Psoas muscle (tissue), 8 donors: ENCODE data around the gene PLA2G15. TPM values are rescaled to one million over a fixed set of nuclear protein-coding genes. Genes with fewer than 3 reads are reported as not detected.
A peak's percentile ranks its signal among the peaks of the same experiment; 100 is the strongest.

Source experiments
- ATAC-seq, 4 donors: fragments of 200-7000 bp; cut with Tn5 transposase; one replicate each; pipeline ENCODE4 v1.9.1; 2020; ENCODE audit warnings: moderate library complexity in 3 of 4, mild to moderate bottlenecking in 2 of 4
- DNase-seq, 2 donors: peaks; one replicate each; pipeline ENCODE4 v3.0.0-alpha.2; 2020
- H3K27ac ChIP-seq: fragments of 200-600 bp; one replicate; pipeline ENCODE4 v1.8.0; 2022
- H3K27me3 ChIP-seq, 3 donors: fragments of 200-600 bp in 1 of 3; one replicate each; pipeline versions ENCODE4 v1.6.1 to v1.8.0; 2013 to 2022; ENCODE audit warnings: low read length in 2 of 3, mild to moderate bottlenecking in 2 of 3, moderate library complexity in 1 of 3; ENCODE audit not compliant: insufficient read depth in 3 of 3
- H3K36me3 ChIP-seq, 2 donors: fragments of 200-600 bp in 1 of 2; one replicate each; pipeline versions ENCODE4 v1.6.1 to v1.8.0; 2013 to 2022; ENCODE audit warnings: low read depth in 1 of 2, mild to moderate bottlenecking in 1 of 2, moderate library complexity in 1 of 2; ENCODE audit not compliant: insufficient read depth in 1 of 2
- H3K4me1 ChIP-seq: fragments of 200-600 bp; one replicate; pipeline ENCODE4 v1.8.0; 2022
- H3K4me3 ChIP-seq: fragments of 200-600 bp; one replicate; pipeline ENCODE4 v1.8.0; 2022; ENCODE audit warnings: mild to moderate bottlenecking
- H3K9me3 ChIP-seq: fragments of 200-600 bp; one replicate; pipeline ENCODE4 v1.8.0; 2022
- CTCF ChIP-seq: fragments of 200-600 bp; IDR thresholded peaks from one replicate; pipeline ENCODE4 v1.8.0; 2022; ENCODE audit warnings: antibody characterized with exemption
- WGBS, 3 donors: extraction: QIAGEN DNeasy Blood & Tissue Kit; methylation state at CpG; one replicate each; pipeline versions ENCODE4 v1.1.6 to v1.1.7; 2013; 5-methylcytosine and 5-hydroxymethylcytosine counted together
- intact Hi-C, 2 donors: fragments of 100-400 bp; cut with DNase I; formaldehyde crosslinking; loops; one replicate each; pipeline versions ENCODE4 v1.11.0 to v1.14.2; 2022
- polyA plus RNA-seq, 3 donors: library from polyadenylated mRNA; stranded (reverse); fragments of 200-250 nt; gene quantifications; one replicate each; pipeline ENCODE4 v1.2.3, GENCODE V29; 2013
- total RNA-seq, 4 donors: library from RNA; stranded (reverse); fragmentation: NEBNext Ultra II Directional in 2 of 4; extraction: Animal tissue kit (Norgen Biotek cat#: 25700) in 2 of 4; gene quantifications; one replicate each; pipeline versions ENCODE4 v1.2.1 to v1.2.4, GENCODE V29; 2021 to 2023
- donor health status: healthy with polysubstance abuse.
- donor health status: DM: no; HTN: no; CAD: no; lungs with moderate emphysema.
- donor health status: Bipolar disorder and iron deficiency.
- donor health status: healthy.
- donor health status: DM: yes; HTN: yes; CAD: no.
- donor health status: DM: no; HTN: no; CAD: no.
- donor health status: DM: no; HTN: no; CAD: no.
- donor health status: DM: yes; HTN: yes; CAD: no.

PLA2G15 gene
- total and polyA plus RNA-seq, 7 donors, result 13.0 to 65.0 (median 29.3) TPM

DNA sequence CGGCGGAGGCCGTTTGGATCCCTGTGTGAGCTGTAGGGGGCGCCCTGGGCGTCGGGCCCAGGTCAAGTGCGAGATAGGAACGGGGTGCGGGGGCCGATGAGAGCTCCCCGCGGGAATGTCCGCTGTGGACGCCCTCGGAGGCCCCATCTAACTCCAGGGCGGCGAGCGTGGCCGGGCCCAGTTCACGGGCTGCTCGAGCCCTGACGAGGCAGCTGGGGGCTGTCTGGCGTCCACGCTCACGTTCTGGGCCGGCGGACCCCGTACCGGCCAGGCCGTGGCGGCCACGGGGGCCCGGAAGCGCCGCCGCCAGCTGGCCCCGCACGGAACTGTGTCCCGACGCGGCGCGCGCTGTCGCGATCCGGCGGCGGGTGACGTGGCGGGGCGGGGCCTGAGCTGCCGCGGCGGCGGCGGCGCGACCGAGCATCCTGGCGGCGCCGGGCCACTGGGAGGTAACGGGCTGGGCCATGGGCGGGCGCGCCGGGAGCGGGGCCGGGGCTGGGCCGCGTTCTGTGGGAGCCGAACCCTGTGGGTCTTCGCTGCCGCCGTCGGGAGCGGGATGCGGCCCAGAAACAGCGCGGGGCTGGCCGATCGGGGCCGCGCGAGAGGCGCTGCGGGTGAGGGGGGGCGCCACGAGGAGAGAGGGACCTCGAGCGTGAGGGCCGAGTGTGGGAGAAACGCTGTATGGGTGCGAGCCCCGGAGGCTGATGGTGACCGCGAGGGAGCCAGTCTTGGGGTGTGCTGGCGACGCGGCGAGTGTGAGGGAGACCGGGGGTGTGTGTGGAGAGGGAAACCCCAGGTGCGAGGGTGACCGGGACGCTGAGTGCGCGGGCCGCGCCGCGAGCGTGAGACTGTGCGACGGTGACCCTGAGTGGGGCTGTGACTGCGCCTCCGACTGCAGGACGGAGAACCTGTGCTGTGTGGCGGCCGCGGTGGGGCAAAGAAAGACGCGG lies 19.2 kb downstream of the PLA2G15 start, which contains the start of gene SLC7A6:
Gene SLC7A6 (plus strand): TSS at position 399 of the 950 bp plus-strand sequence. CDS start 10,201 bp downstream, outside the sequence.
- no peaks in the 10 kb centered on the region for H3K9me3 ChIP-seq
- TF ChIP-seq CTCF, result peak; percentile 62
- WGBS, 3 donors, result 0 to 1% (median 0%) methylated on average over 68 to 123 of the region's 123 CpGs
- peak within 1 kb of the TSS; percentile 97 for H3K4me3 ChIP-seq
- peak; percentile 70 to 76 (median 72) for ATAC-seq
- no peaks in the 10 kb centered on the region for H3K27me3 ChIP-seq
- H3K4me1 ChIP-seq, result peaks cover 36% of the 10 kb centered on the region
- intact Hi-C loops, result loop anchor here (5.0 kb wide), 3 partner anchors 33 to 63 kb away; partner anchors contain the start of genes PRMT7 (in 1 of the 2) and SLC7A6OS (in 1 of the 2)
- H3K27ac ChIP-seq, result peak within 1 kb of the TSS; percentile 100
- DNase-seq, result peak; percentile 83 to 91
- peaks cover 0 to 40% of the 10 kb centered on the region in 2 donors for H3K36me3 ChIP-seq

DNA sequence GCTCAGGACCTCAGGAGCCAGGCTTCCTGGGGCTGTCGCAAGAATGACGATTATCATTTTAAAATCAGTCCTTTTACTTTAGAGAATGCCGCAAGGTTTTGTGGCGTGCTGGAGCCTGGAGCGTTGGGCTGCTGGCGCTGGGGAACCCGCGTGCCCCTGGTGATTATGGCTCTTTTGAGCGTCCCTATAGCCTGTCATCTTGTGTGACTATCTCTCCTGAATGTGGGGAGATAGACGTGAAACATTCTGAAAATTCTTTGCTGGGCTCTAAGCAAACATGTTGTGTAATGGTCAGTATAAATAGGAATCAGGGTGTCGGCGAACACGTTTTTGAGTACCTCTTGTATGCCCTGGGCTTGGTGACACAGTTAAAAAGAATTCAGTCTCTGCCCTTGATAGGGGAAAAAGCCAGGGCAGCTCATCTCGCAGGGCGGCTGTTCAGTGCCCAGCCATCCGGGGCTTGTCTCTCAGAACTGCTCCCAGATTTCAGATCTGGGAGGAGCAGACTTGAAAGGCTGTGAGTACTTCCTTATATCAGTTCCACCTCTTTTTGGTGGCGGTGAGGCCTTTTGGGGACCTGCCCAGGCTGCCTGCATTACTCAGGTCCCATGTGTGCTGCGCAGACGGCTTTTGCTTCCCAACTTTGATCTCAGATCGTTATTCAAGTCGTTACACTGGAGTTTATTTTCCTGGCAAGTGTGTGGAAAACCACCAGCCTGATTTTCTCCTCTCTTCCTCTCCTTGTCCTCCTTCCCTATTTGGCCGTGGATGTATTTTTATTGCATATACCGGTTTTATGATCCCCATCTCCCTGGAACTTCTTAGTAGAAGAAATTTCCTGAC lies 20.1 kb downstream of the PLA2G15 start:
- DNase-seq (peak; percentile 78 to 91), ATAC-seq (peak; percentile 79 to 83 (median 80))
- 4 to 10% (median 5%) methylated on average over 23 of the region's 23 CpGs for WGBS, 3 donors
- Histone ChIP-seq H3K4me3 (peak overlapping the region; percentile 97), H3K27ac (peak overlapping the region; percentile 100), H3K36me3 (peaks cover 0 to 38% of the 10 kb centered on the region in 2 donors), H3K27me3 (no peaks in the 10 kb centered on the region), H3K9me3 (no peaks in the 10 kb centered on the region), H3K4me1 (peaks cover 30% of the 10 kb centered on the region)
- intact Hi-C loops, result no loop called here
- no peak for TF ChIP-seq CTCF

DNA sequence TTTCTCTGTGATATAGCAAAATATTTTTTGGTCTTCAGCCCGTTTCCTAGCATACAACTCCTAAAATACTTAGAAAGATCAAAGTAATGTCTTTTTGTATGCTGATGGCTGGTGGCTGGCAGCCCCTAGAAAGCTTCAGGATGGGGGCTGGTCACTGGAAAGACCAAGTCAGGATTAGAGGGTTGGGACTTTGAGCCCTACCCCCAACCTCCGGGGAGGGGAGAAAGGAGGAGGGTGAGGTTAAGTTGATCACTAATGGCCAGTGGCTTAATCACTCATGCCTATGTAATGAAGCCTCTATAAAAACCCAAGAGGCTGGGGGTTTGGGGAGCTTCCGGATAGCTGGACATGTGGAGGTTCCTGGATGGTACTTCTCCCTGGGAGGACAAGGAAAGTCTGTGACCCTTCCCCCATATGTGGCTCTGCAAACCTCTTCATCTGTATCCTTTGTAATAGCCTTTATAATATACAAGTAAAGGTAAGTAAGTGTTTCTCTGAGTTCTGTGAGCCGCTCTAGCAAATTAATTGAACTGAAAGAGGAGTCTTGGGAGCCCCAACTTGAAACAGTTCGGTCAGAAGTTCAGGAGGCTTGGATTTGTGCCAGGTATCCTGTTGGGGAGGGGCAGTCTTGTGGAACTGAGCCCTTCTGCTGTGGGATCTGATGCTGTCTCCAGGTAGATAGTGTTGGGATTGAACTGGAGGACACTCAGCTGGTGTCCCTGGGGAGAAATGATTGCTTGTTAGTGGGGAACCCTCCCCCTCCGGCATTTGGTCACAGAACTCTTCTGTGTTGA lies 22.6 kb downstream of the PLA2G15 start:
- peaks cover 53% of the 10 kb centered on the region for H3K4me1 ChIP-seq

More for the DNA sequence above, 22.6 kb downstream of the PLA2G15 start:
- no peak for TF ChIP-seq CTCF
- peaks cover 0 to 57% of the 10 kb centered on the region in 2 donors for H3K36me3 ChIP-seq
- intact Hi-C loops, result no loop called here
- H3K4me3 ChIP-seq, result peak overlapping the region; percentile 97
- H3K27me3 ChIP-seq, result no peaks in the 10 kb centered on the region
- ATAC-seq, result no peak
- 65 to 70% (median 65%) methylated on average over 6 of the region's 6 CpGs for WGBS, 3 donors
- H3K27ac ChIP-seq, result peak overlapping the region; percentile 100
- no peak for DNase-seq
- no peaks in the 10 kb centered on the region for H3K9me3 ChIP-seq
